GM21619 (cell line): ENCODE results near the gene KCNK13.
A peak's percentile ranks its signal among the peaks of the same experiment; 100 is the strongest.
"Not testable (repeated sequence)": the region's sequence is repeated elsewhere in the genome, so short reads cannot be mapped to it uniquely, and the experiment has no call there.

ENCODE experiments used
- ATAC-seq: cut with Tn5 transposase; IDR thresholded peaks from one replicate; pipeline ENCODE4 v1.9.1; 2021; ENCODE audit not compliant: unreplicated experiment

KCNK13 gene

GRCh38 chr14:90060965-90061684 lies 669 bp upstream of the KCNK13 start:
- peak; percentile 18 for ATAC-seq

- ATAC-seq = no peak
Measured at GRCh38 chr14:90062127-90062794, 467 bp downstream of the KCNK13 start.

GRCh38 chr14:90062822-90063539 lies 1.2 kb downstream of the KCNK13 start:
- no peak for ATAC-seq

GRCh38 chr14:90072350-90072749 lies 10.6 kb downstream of the KCNK13 start:
- no peak for ATAC-seq

GRCh38 chr14:90079576-90079975 lies 17.8 kb downstream of the KCNK13 start:
- ATAC-seq = no peak

GRCh38 chr14:90087433-90087832 lies 25.6 kb downstream of the KCNK13 start:
- ATAC-seq = no peak

- peak; percentile 57 for ATAC-seq
Measured at GRCh38 chr14:90088176-90088575, 26.4 kb downstream of the KCNK13 start.

GRCh38 chr14:90089486-90089885 lies 27.7 kb downstream of the KCNK13 start:
- ATAC-seq = not testable (repeated sequence)

GRCh38 chr14:90091393-90091792 lies 29.6 kb downstream of the KCNK13 start:
- no peak for ATAC-seq

GRCh38 chr14:90093942-90094595 lies 32.3 kb downstream of the KCNK13 start:
- ATAC-seq = no peak

GRCh38 chr14:90095096-90095495 lies 33.3 kb downstream of the KCNK13 start:
- no peak for ATAC-seq

- ATAC-seq = no peak
Measured at GRCh38 chr14:90096566-90096965, 34.8 kb downstream of the KCNK13 start.

- ATAC-seq = no peak
Measured at GRCh38 chr14:90103808-90104207, 42.0 kb downstream of the KCNK13 start.

GRCh38 chr14:90105756-90106155 lies 44.0 kb downstream of the KCNK13 start:
- no peak for ATAC-seq

- no peak for ATAC-seq
Measured at GRCh38 chr14:90107789-90108188, 46.0 kb downstream of the KCNK13 start.

GRCh38 chr14:90109858-90110257 lies 48.1 kb downstream of the KCNK13 start:
- ATAC-seq = no peak

GRCh38 chr14:90111895-90112534 lies 50.2 kb downstream of the KCNK13 start:
- ATAC-seq = no peak

GRCh38 chr14:90114554-90114953 lies 52.8 kb downstream of the KCNK13 start:
- no peak for ATAC-seq

GRCh38 chr14:90115780-90116179 lies 54.0 kb downstream of the KCNK13 start:
- ATAC-seq = no peak

- ATAC-seq = no peak
Measured at GRCh38 chr14:90116444-90116843, 54.6 kb downstream of the KCNK13 start.

GRCh38 chr14:90118027-90118426 lies 56.2 kb downstream of the KCNK13 start:
- ATAC-seq = no peak
